NOMO-1 (cell line): ENCODE results near the gene COQ5.
"Not testable (repeated sequence)": the region's sequence is repeated elsewhere in the genome, so short reads cannot be mapped to it uniquely, and the experiment has no call there.

ENCODE experiments used
- DNase-seq, 2 experiments: peaks; one replicate each; lab custom pipeline; 2025; ENCODE audit not compliant: unreplicated experiment in 2 of 2; lab: John Stamatoyannopoulos, UW

Gene COQ5

GRCh38 chr12:120529641-120530417 lies 871 bp upstream of the COQ5 start:
- peak; percentile 47 to 58 for DNase-seq

DNA sequence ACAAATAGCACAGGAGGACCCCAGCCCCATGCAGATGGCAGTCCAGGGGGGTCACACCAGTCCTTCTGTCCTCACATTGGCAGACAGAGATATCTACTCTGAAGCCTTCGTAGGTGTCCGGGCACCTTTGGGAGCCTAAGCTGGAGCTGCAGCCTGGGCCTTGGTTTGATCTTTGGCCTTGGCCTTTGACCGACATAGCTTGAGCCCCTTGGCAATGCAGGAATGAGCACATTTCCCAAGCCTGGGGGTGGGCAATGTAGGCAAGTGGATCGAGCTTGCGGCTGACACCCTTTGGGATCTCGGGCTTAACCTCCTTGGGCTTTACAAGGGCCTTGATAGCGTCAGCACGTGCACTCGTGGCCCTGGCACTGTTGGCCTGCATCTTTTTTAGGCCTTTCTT lies 6.4 kb downstream of the COQ5 start:
- DNase-seq, result no peak

DNA sequence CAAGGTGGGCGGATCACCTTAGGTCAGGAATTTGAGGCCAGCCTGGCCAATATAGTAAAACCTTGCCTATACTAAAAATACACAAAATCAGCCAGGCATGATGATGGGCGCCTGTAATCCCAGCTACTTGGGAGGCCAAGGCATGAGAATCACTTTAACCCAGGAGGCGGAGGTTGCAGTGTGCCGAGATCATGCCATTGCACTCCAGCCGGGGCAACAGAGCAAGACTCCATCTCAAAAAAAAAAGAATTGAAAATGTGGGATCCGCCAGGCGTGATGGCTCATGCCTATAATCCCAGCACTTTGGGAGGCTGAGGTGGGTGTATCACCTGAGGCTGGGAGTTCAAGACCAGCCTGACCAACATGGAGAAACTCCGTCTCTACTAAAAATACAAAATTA lies 9.6 kb downstream of the COQ5 start:
- not testable (repeated sequence) for DNase-seq

DNA sequence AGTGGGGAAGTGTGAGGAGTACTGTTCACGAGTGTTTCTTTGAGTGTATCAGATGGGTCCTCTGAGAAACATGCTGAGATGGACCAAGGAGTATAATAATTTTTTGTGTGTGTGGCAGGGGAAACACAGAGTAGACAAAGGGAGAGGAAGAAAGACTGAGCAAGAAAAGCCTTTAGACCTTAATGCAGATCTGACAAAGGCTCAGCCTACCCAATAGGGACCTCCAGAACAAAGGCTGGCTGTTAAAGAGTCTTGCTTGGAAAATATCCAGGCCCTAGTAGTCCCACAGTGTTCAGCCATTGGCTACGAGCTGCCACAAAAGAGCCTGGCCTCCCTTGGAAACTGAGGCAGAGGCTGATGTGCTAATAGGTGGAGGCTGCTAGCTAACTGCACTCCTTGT lies 13.5 kb downstream of the COQ5 start:
- no peak for DNase-seq

DNA sequence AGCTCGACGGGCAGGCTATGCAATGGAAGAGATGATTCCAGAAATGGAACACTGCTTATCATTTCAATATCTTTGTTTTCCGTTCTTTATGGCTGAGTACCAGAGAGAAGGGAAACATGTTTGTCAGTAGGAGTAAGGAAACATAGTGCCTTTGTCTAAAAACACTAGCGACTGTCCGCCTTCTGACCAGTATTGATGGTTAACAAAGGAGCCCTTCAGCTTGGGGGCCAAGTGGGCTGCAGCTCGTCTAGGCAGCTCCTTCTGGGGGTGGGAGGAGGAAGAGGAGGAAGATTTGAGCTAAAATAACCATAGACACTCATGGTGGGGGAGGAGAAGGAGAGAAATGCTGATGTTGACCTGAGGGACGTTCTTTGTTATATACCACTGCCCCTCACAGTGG lies 15.0 kb downstream of the COQ5 start:
- DNase-seq, result no peak

GRCh38 chr12:120508537-120508936 lies 20.4 kb downstream of the COQ5 start:
- DNase-seq, result no peak

GRCh38 chr12:120504587-120504986 lies 24.4 kb downstream of the COQ5 start:
- no peak for DNase-seq

DNA sequence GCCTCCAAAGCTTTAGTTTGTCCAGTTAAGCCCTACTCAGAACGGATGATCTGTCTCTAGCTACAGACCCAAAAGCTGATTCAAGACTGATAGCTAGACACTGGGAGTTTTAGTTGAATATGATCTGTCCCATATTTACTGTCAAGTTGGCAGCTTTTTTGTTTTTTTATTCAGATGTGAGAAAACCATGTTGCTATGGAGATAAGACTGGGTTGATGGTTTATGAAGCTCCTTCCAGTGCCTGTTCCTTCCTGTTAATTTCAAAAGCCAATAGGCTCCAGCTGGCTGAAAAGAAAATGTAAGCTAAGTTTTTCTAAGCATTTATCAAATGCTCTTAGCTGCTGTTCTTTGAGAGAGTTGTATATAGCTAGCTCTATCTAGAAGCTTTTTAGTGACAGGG lies 28.4 kb downstream of the COQ5 start:
- no peak for DNase-seq

GRCh38 chr12:120498870-120499515 lies 30.0 kb downstream of the COQ5 start:
- no peak for DNase-seq

GRCh38 chr12:120497524-120498150 lies 31.3 kb downstream of the COQ5 start:
- DNase-seq, result no peak

GRCh38 chr12:120496413-120497340 lies 32.3 kb downstream of the COQ5 start:
- DNase-seq, result peak; percentile 52 to 59

- peak; percentile 95 to 96 for DNase-seq
Observed at GRCh38 chr12:120495731-120496412, 33.1 kb downstream of the COQ5 start, which contains the start of gene DYNLL1. Gene DYNLL1, plus strand, starts transcription at chr12:120496113. Its CDS starts 309 bp downstream, at chr12:120496422.

GRCh38 chr12:120495186-120495730 lies 33.7 kb downstream of the COQ5 start:
- no peak for DNase-seq

GRCh38 chr12:120490833-120491512 lies 38.0 kb downstream of the COQ5 start:
- no peak for DNase-seq

- no peak for DNase-seq
Observed at GRCh38 chr12:120490325-120490724, 38.6 kb downstream of the COQ5 start.

- DNase-seq, result no peak
Observed at GRCh38 chr12:120489018-120489417, 39.9 kb downstream of the COQ5 start.

- no peak for DNase-seq
Observed at GRCh38 chr12:120488057-120488640, 40.8 kb downstream of the COQ5 start.

GRCh38 chr12:120487552-120487951 lies 41.4 kb downstream of the COQ5 start:
- DNase-seq, result not testable (repeated sequence)
